CD4-positive, alpha-beta T cell treated with Interleukin-12 subunit alpha and Interleukin-12 subunit beta, for 1 hour (primary cell): Measurements from ENCODE around the gene SLC41A2.
A peak's percentile ranks its signal among the peaks of the same experiment; 100 is the strongest.
"Not testable (repeated sequence)": the region's sequence is repeated elsewhere in the genome, so short reads cannot be mapped to it uniquely, and the experiment has no call there.

Source experiments
- DNase-seq: peaks from one replicate; pipeline ENCODE4 v3.0.0-alpha.2; 2020

SLC41A2 gene

DNA sequence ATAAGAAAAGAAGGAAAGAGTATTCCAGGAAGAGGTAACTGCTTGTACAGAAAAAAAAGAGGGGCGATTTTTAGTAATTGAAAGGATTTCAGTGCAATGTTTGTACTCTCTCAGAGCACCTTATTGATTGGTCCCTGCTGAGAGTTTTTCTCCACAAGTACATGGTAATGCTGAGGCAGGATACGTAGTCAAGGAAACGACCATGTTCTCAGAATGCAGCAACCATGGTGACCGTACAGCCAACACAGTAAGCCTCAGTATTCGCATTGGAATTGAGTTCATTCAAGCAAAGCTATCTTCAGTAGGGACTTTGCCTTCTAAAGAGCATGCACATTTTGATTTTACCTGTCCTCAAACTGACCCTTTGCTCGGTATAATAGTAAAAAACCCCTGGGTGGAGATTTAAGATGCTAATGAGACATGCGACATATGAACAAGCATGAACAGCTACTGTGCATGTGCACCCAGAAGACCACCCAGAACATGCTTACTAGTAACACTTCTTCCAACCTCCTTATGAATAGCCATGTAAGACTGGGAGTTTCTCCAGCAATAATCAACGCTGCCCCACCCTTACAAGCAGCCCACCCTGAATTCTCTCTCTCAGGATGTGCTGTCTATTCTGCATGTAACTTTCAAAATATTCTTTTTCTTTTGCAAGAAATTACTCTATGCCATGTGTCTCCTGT, 6.2 kb upstream of the SLC41A2 start:
- no peak for DNase-seq

DNA sequence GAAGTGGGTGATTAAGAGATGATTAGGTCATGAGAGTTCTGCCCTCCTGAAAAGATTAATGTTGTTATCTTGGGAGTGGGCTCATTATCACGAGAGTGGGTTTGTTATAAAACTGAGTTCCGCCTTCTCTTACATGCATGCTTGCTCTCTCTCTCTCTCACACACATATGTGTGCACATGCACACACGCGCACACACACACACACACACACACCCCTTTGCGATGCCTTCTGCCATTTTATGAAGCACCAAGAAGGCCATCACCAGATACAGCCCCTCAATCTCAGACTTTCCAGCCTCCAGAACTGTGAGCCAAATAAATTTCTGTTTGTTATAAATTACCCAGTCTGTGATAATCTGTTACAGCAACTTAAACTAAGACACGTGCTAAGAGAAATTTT, 5.7 kb upstream of the SLC41A2 start:
- DNase-seq = no peak

DNA sequence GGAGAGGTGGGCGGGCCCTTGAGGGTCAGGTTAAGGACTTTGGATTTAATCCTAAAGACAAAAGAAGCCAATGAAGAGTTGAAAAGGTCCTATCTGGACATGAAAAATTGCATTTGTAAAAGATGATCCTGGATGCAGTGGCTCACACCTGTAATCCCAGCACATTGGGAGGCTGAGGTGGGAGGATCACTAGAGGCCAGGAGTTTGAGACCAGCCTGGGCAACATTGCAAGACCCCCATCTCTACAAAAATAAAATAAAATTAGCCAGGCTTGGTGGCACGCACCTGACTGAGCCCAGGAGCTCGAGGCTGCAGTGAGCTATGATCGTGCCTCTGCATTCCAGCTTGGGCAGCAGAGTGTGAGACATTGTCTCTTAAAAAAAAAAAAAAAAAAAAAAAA, 2.4 kb upstream of the SLC41A2 start:
- DNase-seq = no peak

DNA sequence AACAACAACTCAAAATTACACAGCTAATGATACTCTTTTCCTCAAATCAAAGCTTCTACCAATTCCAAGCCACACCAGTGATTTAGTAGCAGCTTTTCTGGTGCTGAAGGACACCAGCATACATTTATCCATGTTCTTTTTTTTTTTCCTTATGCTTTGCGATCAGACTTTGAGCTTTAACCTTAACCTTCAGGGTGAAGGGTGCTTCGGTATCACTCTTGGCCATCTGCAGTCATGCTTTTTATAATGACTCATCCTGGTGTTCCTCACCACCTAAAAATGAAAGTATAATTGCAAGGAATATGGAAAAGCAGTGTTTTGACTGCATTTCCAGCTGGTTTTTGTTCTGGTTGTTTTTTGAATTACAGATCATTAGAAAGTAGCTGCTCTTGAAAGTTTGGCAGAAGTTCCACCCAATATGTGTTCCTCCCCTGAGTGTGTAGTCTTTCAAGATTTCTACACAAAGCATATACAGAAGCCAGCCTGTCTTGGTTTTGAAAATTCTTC, 1.3 kb upstream of the SLC41A2 start:
- DNase-seq = no peak

DNA sequence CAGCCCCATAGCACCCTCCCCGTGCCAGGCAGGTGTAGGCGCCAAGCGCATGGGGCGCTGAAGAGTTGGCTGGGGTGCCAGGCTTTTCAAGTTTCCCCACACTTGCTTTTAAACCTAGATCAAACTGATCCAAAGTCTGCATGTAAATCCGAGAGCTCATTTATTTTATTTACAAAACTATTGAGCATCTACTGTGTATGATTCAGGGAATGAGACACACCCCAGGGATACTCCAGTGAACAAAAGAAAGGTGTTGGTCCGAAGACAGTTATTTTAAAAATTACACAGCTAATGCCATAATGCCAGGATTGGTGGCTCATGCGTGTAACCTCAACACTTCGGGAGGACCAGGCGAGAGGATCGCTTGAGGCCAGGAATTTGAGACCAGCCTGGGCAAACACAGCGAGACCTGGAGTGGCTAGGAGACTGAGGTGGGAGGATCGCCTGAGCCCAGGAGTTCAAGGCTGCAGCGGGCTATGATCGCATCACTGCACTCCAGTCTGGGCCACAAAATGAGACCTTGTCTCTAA, 780 bp upstream of the SLC41A2 start:
- no peak for DNase-seq

DNA sequence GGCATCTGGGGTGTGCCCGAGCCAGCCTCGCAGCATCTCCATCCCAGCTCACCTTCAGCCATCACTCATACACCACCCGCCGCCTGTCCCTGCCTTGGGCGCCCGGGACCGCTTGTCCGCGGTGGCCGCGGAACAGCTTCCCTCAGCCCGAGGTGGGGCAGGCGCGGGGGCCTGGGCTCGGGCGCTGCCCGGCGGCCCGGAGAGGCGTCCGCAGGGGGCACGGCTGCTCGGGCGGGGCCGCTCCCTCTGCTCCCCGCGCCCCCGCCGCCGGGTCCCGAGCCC, 430 bp downstream of the SLC41A2 start:
- peak; percentile 34 for DNase-seq

DNA sequence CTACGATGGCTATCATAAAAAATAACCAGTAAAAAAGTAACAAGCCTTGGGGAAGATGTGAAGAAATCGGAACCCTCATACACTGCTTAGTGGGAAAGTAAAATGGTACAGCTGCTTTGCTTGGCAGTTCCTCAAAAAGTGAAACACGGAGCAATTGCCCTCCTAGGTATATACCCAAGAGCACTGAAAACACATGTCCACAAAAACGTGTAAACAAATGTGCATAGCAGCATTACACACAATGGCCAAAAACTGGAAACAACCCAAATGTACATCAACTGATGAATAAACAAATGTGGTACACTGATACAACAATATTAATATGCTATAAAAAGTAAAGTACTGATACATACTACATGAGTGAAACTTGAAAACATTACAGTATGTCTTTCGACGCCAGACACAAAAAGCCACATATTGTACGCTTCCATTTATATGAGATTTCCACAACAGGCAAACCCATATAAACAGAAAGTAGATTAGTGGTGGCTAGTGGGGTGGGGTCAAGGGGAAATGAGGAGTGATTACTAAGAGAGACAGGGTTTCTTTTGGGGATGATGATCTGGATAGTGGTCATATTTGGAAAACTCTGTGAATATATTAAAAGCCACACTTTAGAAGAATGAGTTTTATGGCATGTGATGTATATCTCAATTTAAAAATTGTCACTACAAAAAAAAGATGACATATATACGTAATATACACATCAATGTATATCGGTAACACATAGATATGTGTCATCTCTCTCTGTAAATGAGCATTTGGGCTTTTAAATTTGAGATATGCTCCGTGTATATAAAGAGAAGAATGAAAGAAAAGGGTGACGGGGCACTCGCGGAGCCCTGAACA, 996 bp downstream of the SLC41A2 start:
- DNase-seq = no peak

DNA sequence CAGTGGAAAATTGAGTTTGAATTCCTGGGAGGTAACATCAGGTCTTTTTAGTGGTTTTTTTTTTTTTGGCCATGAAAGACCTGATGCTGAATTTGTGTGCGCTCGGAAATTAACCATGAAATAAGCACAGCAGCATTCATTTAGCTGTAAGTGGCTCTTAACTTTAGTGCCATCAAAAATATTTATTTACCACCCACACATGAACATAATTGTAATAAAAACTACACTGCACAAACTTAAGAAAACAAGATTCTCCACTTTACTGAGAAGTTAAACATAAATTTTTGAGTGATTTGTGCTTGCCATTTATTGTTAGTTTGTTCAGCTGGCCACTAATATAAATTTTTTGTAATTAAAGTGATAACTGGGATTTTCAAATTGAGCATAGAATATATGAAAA, 2.4 kb downstream of the SLC41A2 start:
- DNase-seq = no peak

DNA sequence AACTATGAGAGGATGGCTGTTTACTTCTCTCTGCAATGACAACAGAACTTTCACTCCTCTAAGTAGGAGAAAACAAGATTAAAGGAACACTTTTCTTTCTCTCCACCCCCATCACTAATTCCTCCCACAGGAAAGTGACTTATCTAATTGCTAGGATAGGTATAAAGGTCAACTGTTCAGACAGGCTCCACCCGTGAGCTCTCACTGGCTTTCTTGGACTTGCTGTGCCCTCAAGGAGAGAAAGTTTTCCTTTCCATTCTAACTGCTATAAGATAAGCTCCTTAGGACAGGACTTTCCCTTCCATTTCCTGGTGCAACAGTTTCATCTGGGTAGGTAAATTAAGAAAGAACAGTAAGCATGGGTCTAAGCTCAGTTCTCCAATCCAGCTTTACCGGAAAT, 4.8 kb downstream of the SLC41A2 start:
- no peak for DNase-seq

DNA sequence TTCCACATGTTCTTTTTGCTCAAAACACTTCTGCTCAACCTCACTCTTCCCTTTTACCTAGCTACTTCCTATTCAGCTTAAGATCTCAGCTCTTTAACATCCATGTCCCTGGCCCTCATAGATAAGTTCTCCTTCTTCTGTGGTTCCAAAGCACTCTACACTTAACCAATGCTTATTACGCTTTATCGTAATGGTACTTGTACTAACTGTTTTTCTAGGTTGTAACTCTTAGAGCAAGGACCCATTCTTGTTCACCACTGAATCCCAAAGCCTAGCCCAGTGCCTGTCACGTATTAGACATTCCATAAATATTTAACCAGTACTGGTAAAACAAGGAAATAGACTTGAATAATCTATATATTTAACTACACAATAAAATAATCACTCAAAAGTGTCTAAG, 5.3 kb downstream of the SLC41A2 start:
- no peak for DNase-seq

DNA sequence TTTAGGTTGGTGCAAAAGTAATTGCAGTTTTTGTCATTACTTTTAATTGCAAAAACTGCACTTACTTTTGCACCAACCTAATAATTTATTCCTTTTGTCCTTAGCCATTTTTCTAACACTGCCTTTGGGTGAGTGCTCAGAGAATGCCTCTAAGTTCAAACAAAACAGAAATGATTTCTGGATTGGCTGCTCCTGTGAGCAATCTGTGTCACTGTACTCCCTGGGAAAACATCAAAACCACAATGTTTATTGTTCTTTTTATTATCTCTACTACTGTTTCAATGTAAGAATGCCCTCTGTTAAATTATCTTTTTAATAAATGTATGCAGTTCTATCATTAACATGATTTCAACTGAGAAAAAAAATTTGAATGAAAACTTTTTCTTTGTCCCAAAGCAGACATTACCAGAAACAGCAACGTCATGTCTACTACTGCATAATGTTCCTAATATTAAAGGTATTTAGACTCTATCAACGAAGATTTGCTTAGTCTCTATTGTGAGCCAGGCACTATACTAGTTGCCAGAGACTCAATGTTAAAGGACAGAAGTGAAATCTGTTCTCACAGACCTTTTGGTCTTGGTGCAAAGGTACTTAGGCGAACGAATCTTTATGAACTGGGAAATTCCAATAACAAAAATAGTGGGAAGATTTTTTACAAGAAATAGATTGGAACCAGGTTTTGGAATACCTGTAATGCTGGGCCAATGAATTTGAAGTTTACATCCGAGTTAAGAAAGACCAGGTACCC, 6.2 kb downstream of the SLC41A2 start:
- no peak for DNase-seq

DNA sequence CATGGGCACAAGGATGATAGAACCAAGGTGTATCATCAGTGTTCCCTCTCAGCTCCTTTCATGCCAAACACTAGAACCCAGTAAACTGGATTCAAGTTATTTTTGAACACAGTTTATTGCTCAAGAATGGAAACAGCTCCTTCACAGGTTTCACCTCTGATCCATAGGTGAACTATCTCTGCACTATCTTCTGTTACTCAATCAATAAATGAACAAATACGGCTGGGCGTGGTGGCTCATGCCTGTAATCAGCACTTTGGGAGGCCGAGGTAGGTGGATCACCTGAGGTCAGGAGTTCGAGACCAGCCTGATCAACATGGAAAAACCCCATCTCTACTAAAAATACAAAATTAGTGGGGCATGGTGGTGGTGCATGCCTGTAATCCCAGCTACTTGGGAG, 9.4 kb downstream of the SLC41A2 start:
- not testable (repeated sequence) for DNase-seq

DNA sequence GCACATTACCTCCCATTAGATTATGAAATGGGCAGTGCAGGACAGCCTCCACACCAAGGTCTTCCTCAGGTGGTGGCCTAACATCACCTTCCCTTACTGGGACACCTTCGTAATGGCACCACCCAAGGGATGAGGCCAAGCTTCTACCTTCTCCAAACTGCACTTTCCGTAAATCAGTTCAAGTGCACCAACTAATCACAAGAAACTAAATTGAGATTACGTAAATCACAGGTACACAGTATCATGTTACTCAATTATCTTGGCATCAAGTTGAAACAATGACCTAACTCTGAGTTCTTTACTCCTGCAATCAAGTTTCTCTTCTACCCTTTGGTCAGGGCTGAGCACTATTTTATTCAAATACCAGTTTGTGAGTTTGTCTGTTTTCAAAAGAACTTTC, 13.8 kb downstream of the SLC41A2 start:
- DNase-seq = no peak

DNA sequence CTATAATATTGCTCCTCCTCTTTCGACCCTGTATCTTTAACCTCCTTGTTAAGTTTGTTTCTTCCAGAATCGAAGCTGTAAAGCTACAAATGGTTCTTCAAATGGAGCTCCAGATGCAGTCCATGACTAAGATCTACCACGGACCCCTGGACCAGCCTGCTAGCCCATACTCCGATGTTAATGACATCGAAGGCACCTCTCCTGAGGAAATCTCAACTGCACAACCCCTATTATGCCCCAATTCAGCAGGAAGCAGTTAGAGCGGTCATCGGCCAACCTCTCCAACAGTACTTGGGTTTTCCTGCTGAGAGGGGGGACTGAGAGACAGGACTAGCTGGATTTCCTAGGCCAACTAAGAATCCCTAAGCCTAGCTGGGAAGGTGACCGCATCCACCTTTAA, 14.7 kb downstream of the SLC41A2 start:
- not testable (repeated sequence) for DNase-seq

DNA sequence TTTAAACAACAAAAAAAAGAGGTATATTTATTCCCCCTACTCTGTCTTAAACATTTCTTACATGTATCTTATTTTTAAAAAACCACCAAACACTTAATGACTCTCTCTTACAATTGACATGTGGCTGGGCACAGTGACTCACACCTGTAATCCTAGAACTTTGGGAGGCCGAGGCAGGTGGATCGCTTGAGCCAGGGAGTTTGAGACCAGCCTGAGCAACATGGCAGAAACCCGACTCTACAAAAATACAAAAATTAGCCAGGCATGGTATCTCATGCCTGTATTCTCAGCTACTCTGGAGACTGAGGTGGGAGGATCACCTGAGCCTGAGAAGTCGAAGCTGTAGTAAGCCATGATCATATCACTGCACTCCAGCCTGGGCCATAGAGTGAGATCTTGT, 16.0 kb downstream of the SLC41A2 start:
- DNase-seq = no peak

DNA sequence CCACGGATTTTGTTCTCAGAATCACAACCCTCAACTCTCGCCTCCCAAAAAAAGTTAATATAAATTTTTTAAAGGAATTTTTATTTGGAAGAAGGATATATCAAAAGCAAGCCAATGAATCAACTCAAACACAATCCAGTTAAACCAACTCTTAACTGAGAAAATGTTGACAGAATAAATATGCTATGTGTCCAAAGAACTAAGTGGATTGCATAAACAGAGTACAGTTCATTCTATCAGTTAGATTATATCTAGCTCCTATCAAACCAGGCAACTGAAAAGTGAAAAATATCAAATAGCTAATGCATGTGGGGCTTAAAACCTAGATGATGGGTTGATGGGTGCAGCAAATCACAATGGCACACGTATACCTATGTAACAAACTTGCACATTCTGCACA, 16.6 kb downstream of the SLC41A2 start:
- no peak for DNase-seq

DNA sequence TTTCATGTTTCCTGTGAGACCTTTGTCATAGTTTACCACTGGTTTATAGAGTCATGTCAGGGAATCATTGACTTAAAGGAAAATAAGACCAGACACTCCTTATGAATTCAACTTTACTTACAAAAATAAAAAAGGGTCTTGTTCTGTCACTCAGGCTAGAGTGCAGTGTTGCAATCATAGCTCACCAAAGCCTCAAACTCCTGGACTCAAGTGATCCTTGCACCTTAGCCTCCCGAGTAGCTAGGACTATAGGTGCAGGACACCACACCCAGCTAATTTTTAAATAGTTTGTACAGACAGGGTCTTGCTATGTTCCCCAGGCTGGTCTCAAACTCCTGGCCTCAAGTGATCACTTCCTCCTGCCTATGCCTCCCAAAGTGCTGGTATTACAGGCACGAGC, 19.0 kb downstream of the SLC41A2 start:
- no peak for DNase-seq

DNA sequence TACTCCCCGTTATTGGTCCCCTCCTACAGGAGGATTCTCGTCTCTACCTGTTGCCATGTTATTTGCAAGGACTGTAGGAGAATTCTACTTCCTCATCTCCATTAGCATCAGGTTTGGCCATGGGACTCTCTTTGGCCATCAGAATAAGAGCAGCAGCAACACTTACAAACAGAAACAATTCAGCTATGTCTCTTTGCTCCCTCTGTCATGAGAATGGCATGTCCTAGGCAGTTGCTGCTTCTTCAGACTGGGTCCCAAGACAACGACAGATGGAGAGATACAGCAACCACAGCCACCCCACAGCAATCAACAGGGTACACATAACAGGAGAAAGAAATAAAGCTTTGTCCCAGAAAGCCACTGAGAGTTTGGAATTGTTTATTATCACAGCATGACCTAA, 19.7 kb downstream of the SLC41A2 start:
- DNase-seq = no peak

DNA sequence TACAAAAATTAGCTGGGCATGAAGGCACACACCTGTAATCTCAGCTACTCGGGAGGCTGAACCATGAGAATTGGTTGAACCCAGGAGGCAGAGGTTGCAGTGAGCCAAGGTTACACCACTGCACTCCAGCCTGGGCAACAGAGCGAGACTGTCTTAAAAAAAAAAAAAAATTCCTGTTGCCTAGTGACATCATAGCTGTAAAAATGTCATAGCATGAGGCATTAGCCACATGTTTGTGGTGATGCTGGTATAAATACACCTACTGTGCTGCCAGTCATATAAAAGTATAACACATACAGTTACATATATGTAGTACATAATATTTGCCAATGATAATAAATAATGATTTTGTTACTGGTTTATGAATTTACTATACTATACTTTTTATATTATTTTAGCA, 22.2 kb downstream of the SLC41A2 start:
- DNase-seq = no peak

DNA sequence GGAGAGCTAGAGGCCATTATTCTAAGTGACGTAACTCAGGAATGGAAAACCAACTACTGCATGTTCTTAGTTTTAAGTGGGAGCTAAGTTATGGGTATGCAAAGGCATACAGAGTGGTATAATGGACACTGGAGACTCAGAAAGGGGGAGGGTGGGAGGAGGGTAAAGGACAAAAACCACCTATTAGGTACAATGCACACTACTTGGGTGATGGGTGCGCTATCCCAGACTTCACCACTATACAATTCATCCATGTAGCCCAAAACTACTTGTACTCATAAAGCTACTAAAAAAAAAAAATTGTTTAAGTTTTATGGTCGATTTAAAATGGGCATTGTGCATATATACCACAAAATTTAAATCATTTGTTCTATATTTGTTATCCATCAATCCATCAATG, 24.3 kb downstream of the SLC41A2 start:
- no peak for DNase-seq

DNA sequence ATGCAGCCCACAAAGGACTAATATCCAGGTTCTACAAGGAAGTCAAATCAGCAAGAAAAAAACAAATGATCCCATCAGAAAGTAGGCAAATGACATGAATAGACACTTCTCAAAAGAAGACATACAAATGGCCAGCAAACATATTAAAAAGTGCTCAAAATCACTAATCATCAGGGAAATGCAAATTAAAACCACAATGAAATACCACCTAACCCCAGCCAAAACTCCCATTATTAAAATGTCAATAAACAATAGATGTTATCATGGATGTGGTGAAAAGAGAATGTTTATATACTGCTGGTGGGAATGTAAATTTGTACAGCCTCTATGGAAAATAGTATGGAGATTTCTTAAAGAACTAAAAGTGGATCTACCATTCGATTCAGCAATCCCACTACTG, 25.0 kb downstream of the SLC41A2 start:
- DNase-seq = no peak

DNA sequence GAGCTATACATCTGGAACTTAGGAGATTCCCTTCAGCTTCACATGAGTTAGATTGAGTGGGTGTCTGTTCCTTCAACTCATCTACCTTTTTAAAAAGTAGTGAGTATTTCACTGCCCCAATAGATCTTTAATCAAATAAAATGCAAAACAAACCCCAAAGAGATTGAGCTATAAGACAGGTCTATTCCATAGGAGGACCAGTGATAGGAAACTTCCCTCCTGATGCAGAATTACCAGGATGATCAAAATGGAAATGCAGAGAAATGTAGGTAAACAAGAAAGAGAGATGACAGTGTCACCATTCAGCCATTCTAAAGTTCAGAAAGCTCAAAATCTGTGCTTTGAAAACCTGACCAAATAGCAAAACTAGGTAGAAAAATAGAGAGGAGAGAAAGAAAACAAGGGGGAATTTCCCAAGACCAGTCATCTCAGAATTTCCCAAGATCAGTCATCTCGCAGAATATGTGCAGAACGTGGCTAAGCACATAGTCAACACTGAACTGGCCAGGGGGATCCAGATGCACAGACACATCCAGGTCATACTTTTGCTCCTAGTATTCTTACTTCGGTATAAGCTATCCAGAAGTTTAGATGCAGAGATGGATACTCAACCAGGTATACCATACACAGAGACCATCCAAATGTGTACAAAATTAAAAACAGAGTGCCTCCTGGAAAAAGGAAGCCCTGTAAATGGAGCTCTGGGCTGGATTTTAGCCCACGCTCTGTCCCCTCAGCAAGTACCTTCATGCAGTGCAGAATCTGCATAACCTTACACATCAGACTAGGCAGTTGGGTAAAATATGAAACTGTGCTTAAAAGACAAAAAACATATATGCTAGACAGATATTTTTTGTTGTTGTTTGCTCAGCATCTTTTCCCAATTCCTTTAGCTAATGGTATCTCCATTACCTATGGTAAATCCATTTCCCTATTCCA, 27.4 kb downstream of the SLC41A2 start:
- no peak for DNase-seq

DNA sequence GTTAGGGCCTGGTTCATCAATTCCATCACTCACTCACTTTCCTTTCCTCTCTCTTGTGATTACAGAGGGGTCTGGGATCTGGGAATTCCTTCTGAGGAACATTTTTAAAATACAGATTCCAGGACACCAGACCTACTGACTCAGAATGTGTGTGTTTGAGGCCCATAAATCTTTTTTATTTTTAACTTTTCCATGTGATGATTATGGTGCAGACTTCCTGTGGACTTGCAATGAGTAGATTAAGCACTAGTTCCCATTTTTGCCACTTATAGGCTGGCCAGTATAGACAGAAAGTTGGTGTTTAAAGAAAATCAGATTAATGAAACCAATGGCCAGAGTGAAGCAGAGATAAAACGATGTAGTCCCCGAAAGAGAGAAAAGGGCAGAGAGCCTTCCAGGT, 28.1 kb downstream of the SLC41A2 start:
- DNase-seq = no peak
